Raji (cell line): ENCODE measurements around the gene SPATA2L.

Experiments used
- POLR2A ChIP-seq: IDR thresholded peaks from 2 replicates; pipeline ENCODE4 v1.6.1; 2011; ENCODE audit warnings: low read depth, low read length, control low read depth; ENCODE audit not compliant: insufficient read depth

The SPATA2L gene

DNA sequence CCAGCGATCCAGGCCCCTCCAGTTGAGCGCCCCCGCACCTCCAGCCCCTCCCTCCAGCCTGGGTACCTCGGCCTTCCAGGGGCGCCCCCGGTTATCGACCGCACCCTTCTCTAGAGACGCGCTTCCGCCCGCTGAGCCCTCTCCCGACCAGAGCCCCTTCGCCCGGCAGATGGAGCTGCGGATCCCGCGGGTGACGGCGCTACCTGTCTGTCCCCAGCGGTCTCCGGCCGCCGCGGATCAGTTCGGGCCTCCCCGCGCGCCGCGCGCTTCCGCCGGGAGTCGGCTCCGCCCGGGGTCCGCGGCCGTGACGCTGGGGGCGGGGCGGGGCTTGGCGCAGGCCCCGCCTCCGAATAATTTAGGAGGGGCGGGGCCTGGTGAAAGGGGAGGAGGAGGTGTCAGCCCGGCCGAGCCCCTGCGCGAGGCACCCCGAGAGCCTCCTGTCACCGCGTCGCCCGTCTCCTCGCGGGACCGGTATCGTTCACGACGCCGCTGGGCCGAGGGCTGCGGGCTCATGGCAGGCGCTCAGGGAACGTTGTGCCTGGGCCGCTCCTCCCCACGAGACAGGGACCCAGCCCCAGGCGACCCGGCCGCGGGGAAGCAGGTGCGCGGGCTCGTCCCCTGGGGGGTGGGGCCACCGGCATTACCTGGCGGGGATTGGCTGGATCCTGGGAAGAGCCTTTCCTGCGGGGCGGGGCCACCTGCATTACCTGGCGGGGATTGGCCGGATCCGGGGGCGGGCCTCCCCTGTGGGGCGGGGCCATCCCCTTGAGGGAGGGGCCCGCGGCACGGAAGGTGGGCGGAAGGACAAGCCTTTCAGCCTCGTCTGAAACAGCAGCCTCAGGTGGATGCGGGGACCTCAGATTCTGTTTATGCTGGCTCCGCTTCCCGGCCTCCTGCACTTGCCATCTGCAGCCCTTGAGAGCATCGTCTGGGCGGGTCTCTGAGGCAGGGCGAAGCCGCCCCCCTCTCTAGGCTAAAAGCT is at the start of gene SPATA2L:
SPATA2L (minus strand) TSS at position 281 of the 982 bp plus-strand sequence. CDS start 473 bp downstream, outside the sequence.
- peak; percentile 70 for TF ChIP-seq POLR2A

DNA sequence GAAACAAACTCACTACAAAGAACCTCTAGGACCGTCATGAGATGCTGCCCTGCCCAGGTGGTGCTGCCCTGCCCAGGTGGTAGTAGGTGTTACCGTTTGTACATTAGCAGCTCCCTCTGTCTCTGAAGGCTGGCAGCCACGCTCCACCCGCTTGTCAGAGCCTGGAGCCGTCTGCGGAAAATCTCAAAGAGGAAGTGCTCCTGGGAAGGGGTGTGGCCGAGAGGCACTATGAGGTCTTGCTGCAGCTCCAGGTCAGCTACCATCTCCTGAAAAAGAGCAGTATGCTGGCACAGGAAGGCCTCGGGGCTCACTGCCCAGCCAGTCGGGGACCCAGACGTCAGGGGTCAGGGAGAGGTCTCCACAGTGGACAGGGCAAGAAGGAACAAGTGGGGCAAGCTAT is 48.1 kb upstream of the SPATA2L start:
- TF ChIP-seq POLR2A, result no peak

- TF ChIP-seq POLR2A, result no peak
Measured at GRCh38 chr16:89748921-89749320, 47.4 kb upstream of the SPATA2L start.

GRCh38 chr16:89748076-89748475 is 46.6 kb upstream of the SPATA2L start:
- no peak for TF ChIP-seq POLR2A

GRCh38 chr16:89746043-89746442 is 44.5 kb upstream of the SPATA2L start:
- no peak for TF ChIP-seq POLR2A

GRCh38 chr16:89744813-89745212 is 43.3 kb upstream of the SPATA2L start:
- no peak for TF ChIP-seq POLR2A

- no peak for TF ChIP-seq POLR2A
Measured at GRCh38 chr16:89742948-89743347, 41.4 kb upstream of the SPATA2L start.

DNA sequence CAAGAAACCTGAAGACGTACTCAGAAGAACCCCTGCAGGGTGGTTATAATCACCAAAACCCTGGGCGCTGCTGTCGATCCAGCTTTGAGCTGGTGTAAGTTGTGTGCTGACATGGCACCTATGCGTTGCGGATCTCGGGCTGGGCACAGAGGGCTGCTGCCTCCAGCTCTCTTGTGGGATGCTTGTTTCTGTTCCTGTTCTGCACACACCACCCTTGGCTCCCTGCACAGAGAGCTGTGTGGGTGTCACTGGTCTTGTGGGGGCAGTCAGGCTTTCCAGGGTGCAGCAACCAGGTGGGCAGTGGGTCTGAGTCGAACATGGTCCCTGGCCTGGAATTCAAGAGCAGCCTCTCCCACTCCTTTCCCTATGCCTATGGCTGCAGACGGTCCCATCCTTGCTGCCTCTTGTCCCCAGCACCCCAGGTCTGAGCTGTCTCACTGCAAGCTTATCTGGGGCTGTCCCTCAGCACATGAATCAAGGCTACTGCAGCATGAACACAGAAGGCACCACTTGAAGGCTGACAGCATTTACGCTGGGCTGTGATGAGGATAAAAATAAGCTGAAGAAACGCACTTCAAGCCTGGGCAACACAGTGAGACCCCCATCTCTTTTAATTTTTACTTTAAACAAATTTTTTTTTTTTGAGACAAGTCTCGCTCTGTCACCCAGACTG is 40.0 kb upstream of the SPATA2L start:
- TF ChIP-seq POLR2A, result no peak

GRCh38 chr16:89739383-89739782 is 37.9 kb upstream of the SPATA2L start:
- TF ChIP-seq POLR2A, result no peak

GRCh38 chr16:89738538-89739317 is 37.2 kb upstream of the SPATA2L start:
- no peak for TF ChIP-seq POLR2A

- TF ChIP-seq POLR2A, result no peak
Measured at GRCh38 chr16:89738072-89738377, 36.5 kb upstream of the SPATA2L start.

DNA sequence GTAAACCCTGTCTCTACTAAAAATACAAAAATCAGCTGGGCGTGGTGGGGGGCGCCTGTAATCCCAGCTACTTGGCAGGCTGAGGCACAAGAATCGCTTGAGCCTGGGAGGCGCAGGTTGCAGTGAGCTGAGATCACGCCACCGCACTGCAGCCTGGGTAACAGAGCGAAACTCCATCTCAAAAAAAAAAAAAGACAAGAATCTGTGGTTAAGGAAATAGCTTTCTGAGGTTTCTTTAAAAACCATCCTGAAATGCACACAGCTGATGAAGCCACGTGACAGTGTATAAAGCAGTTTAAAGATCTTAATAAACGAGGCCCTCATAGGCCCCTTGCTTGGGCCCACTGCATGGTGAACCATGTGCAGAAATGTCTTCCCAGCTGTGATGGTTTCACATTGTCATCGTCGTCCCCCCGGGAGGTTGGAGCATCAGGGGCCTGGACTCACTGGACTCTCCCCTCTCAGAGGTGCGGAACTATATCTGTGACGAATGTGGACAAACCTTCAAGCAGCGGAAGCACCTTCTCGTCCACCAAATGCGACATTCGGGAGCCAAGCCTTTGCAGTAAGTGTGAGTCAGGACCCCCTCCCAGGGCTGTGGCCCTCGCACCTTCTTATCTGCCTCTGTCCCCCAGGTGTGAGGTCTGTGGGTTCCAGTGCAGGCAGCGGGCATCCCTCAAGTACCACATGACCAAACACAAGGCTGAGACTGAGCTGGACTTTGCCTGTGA is 36.0 kb upstream of the SPATA2L start:
- TF ChIP-seq POLR2A, result no peak

DNA sequence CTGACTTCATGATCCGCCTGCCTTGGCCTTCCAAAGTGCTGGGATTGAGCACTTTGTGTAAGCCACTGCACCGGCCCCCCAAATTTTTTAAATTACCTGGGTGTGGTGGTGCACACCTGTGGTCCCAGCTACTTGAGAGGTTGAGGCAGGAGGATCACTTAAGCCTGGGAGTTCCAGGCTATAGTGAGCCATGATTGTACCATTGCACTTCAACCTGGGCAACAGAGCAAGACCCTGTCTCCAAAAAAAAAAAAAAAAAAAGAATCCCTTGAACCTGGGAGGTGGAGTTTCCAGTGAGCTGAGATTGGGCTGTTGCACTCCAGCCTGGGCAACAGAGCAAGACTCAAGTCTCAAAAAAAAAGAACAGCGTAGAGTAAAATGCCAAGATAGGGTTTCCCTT is 35.0 kb upstream of the SPATA2L start:
- TF ChIP-seq POLR2A, result no peak

DNA sequence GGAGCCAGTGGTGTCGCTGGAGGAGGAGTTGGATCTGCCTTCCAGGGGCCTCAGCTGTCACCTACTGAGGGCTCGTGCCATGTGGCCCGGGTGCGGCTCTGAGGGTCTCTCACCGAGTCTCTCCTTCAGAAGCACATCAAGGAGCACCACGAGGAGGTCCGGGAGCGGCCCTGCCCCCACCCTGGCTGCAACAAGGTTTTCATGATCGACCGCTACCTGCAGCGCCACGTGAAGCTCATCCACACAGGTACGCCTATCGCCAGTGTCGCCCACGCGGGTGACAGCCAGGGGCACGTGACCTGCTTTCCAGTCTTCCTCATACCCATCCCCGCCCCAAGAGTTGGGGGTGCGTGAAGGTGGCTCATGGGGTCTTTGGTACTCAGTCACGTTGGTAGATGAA is 32.3 kb upstream of the SPATA2L start:
- TF ChIP-seq POLR2A, result no peak

- no peak for TF ChIP-seq POLR2A
Measured at GRCh38 chr16:89733322-89733721, 31.8 kb upstream of the SPATA2L start.
